ENCODE results near the gene TUBGCP6.

TUBGCP6 gene

DNA sequence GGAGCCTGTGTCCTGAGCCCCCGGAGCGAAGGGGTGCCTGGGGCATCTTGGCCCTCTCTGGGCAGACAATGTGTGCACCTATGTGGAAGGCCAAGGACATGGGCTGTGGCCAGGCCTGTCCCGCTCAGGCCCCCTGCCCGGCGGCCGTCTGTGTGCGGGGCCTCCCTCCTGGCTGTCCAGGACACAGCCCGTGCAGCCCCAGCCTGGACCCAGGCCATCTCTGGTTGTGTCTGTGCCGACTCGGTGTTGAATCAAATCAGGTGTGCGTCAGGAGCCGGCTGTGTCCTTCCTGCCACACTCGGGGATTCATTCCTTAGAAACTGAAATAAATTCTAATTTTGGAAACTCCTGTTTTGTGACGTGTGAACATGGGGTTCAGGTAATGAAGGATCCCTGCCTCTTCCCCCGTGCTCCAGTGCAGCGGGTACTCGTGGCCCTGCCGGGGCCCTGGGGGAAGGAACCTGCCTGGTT, 45.5 kb downstream of the TUBGCP6 start:
- H3K4me3 ChIP-seq (ENCODE audit: low read depth, low read length) = no peak overlapping the region
- ChIA-PET POLR2A (no interaction called here), CTCF (no interaction called here)
- DNase-seq (ENCODE audit: low read depth, low spot score) = no peak
- no peak for TF ChIP-seq CTCF (IDR thresholded peaks at IDR 0.05; ENCODE audit: insufficient read depth, low read length, missing control alignments)

DNA sequence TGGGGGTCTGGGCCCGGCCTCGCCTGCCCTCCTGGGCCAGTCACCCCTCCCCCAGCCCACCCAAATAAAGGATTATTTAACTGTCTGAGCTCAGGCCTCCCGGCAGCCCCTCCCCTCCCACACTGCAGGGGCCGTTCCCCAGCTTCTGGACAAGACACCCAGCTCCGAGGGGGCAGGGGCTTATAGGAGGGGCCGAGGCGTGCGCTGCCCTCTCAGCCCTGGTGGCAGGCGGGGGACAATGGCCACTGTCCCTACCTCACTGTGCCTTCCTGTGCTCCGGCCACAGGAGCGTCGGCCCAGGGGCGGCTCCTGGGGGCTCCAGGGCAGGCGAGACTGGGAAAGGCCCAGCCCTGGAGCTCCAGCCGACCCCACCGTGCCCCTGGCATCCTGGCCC, 46.2 kb downstream of the TUBGCP6 start:
- H3K4me3 ChIP-seq (ENCODE audit: low read depth, low read length) = no peak overlapping the region
- no peak for DNase-seq (ENCODE audit: low read depth, low spot score)
- ChIA-PET CTCF (no interaction called here), POLR2A (no interaction called here)
- no peak for TF ChIP-seq CTCF (IDR thresholded peaks at IDR 0.05; ENCODE audit: insufficient read depth, low read length, missing control alignments)

- no peak overlapping the region for H3K4me3 ChIP-seq (ENCODE audit: low read depth, low read length)
- DNase-seq (ENCODE audit: low read depth, low spot score) = no peak
- POLR2A ChIA-PET = no interaction called here
- no peak for TF ChIP-seq CTCF (IDR thresholded peaks at IDR 0.05; ENCODE audit: insufficient read depth, low read length, missing control alignments)
- CTCF ChIA-PET = no interaction called here
Observed at GRCh38 chr22:50197856-50198623, 46.8 kb downstream of the TUBGCP6 start.

- H3K4me3 ChIP-seq (ENCODE audit: low read depth, low read length) = no peak overlapping the region
- no peak for TF ChIP-seq CTCF (IDR thresholded peaks at IDR 0.05; ENCODE audit: insufficient read depth, low read length, missing control alignments)
- POLR2A ChIA-PET = no interaction called here
- CTCF ChIA-PET = no interaction called here
- no peak for DNase-seq (ENCODE audit: low read depth, low spot score)
Observed at GRCh38 chr22:50197000-50197800, 47.6 kb downstream of the TUBGCP6 start.

- POLR2A ChIA-PET = interaction anchor here (0.7 kb wide), 1 partner anchor 24 kb away, joined by 4 read pairs; no protein-coding TSS in a partner anchor
- TF ChIP-seq CTCF (IDR thresholded peaks at IDR 0.05; ENCODE audit: insufficient read depth, low read length, missing control alignments) = no peak
- CTCF ChIA-PET = no interaction called here
- no peak for DNase-seq (ENCODE audit: low read depth, low spot score)
- H3K4me3 ChIP-seq (ENCODE audit: low read depth, low read length) = no peak overlapping the region
Observed at GRCh38 chr22:50196256-50196655, 48.6 kb downstream of the TUBGCP6 start.
